HCT116 (cell line): ENCODE data around the gene SBF2. TPM values are rescaled to one million over a fixed set of nuclear protein-coding genes. Genes with fewer than 3 reads are reported as not detected.

Source experiments
- ATAC-seq: fragments of 200-7000 bp; cut with Tn5 transposase; 2 replicates; pipeline ENCODE4 v1.9.1; 2020; ENCODE audit warnings: mild to moderate bottlenecking, moderate library complexity
- BruUV-seq: library from RNA; stranded (reverse); fragments of 400-500 nt; replicated peaks from 2 replicates; lab custom pipeline; 2021; lab: Mats Ljungman, UMichigan
- CTCF ChIA-PET: fragments of 300-600 bp; sonication (Branson Sonifier 250); formaldehyde crosslinking; loops from one replicate; lab custom pipeline; 2021; ENCODE audit warnings: antibody characterized with exemption; lab: Charles Lee
- POLR2A ChIA-PET: fragments of 300-600, 350-600 bp; sonication (Branson Sonifier 250); formaldehyde crosslinking; loops from one replicate; lab custom pipeline; 2021; ENCODE audit warnings: antibody characterized with exemption; lab: Charles Lee
- RAD21 ChIA-PET, 2 experiments: fragments of 300-600 bp; sonication (Branson Sonifier 250); formaldehyde crosslinking; loops; one replicate each; lab custom pipeline; 2023; ENCODE audit warnings: low total read pairs in 2 of 2; ENCODE audit not compliant: uncharacterized antibody in 2 of 2, unreplicated experiment in 2 of 2, low non-redundant PET in 1 of 2; lab: Charles Lee
- DNase-seq: peaks from one replicate; pipeline ENCODE4 v3.0.0-alpha.2; 2010; ENCODE audit warnings: low read depth, low spot score
- H2AFZ ChIP-seq: fragments of 200-600 bp; shearing (Covaris generic), sonication (generic); 2 replicates; pipeline ENCODE4 v1.6.1; 2017; ENCODE audit warnings: low read depth, mixed run types, mixed read lengths, antibody characterized with exemption, low read length; ENCODE audit not compliant: poor library complexity, severe bottlenecking
- H3K27ac ChIP-seq: 2 replicates; pipeline ENCODE4 v1.5.1; 2012; ENCODE audit warnings: low read depth, low read length
- H3K27me3 ChIP-seq: fragments of 200-600 bp; sonication (generic); 2 replicates; pipeline ENCODE4 v1.6.1; 2016; ENCODE audit warnings: mixed run types, low read length, mixed read lengths; ENCODE audit not compliant: insufficient read depth
- H3K36me3 ChIP-seq, 2 experiments: fragments of 200-500 bp in 1 of 2; fragments of 200-600 bp in 1 of 2; sonication (Bioruptor generic) in 1 of 2; sonication (generic) in 1 of 2; 2 replicates each; pipeline versions ENCODE4 v1.5.1 to v1.6.1; 2014 to 2016; ENCODE audit warnings: low read length in 2 of 2, inconsistent platforms in 1 of 2, mixed read lengths in 1 of 2, mixed run types in 1 of 2; ENCODE audit not compliant: insufficient read depth in 2 of 2, control insufficient read depth in 1 of 2
- H3K4me1 ChIP-seq, 2 experiments: fragments of 200-600 bp in 1 of 2; sonication (generic) in 1 of 2; 2 replicates each; pipeline versions ENCODE4 v1.5.1 to v1.6.1; 2012 to 2017; ENCODE audit warnings: low read length in 2 of 2, inconsistent platforms in 1 of 2, mild to moderate bottlenecking in 1 of 2, mixed read lengths in 1 of 2, mixed run types in 1 of 2, moderate library complexity in 1 of 2; ENCODE audit not compliant: insufficient read depth in 2 of 2, control insufficient read depth in 1 of 2
- H3K4me2 ChIP-seq: fragments of 200-600 bp; sonication (generic); 2 replicates; pipeline ENCODE4 v1.6.1; 2017; ENCODE audit warnings: mixed run types, low read length, mixed read lengths
- H3K4me3 ChIP-seq, 2 experiments: fragments of 200-600 bp in 1 of 2; sonication (generic) in 1 of 2; replicated peaks in 1 of 2; 2 replicates each; pipeline ENCODE4 v1.5.1; 2011 to 2016; ENCODE audit warnings: low read length in 2 of 2, control low read depth in 1 of 2, low read depth in 1 of 2, mild to moderate bottlenecking in 1 of 2, mixed read lengths in 1 of 2, mixed run types in 1 of 2
- H3K79me2 ChIP-seq: fragments of 200-600 bp; sonication (generic); 2 replicates; pipeline ENCODE4 v1.6.1; 2017; ENCODE audit warnings: mild to moderate bottlenecking, mixed run types, low read length, moderate library complexity, mixed read lengths; ENCODE audit not compliant: insufficient read depth
- H3K9ac ChIP-seq: fragments of 200-600 bp; sonication (generic); 2 replicates; pipeline ENCODE4 v1.6.1; 2016; ENCODE audit warnings: low read length, mixed read lengths
- H3K9me2 ChIP-seq: fragments of 200-600 bp; sonication (generic), shearing (Covaris generic); 2 replicates; pipeline ENCODE4 v1.6.1; 2017; ENCODE audit warnings: mixed run types, mild to moderate bottlenecking, moderate library complexity; ENCODE audit not compliant: insufficient read depth
- H3K9me3 ChIP-seq, 2 experiments: fragments of 200-500 bp in 1 of 2; fragments of 200-600 bp in 1 of 2; sonication (Bioruptor generic) in 1 of 2; sonication (generic) in 1 of 2; 2 replicates each; pipeline ENCODE4 v1.6.1; 2014 to 2017; ENCODE audit warnings: low read length in 2 of 2, mixed read lengths in 2 of 2, inconsistent platforms in 1 of 2, low read depth in 1 of 2, mild to moderate bottlenecking in 1 of 2, mixed run types in 1 of 2, moderate library complexity in 1 of 2; ENCODE audit not compliant: control insufficient read depth in 1 of 2, insufficient read depth in 1 of 2
- H4K20me1 ChIP-seq: fragments of 200-600 bp; sonication (generic), shearing (Covaris generic); 2 replicates; pipeline ENCODE4 v1.6.1; 2017; ENCODE audit warnings: mixed run types, mild to moderate bottlenecking, moderate library complexity; ENCODE audit not compliant: insufficient read depth
- EGR1 ChIP-seq: IDR thresholded peaks from 2 replicates; pipeline ENCODE4 v1.6.1; 2012; ENCODE audit warnings: low read depth
- FOSL1 ChIP-seq: IDR thresholded peaks from 2 replicates; pipeline ENCODE4 v1.6.1; 2012; ENCODE audit warnings: low read depth
- JUND ChIP-seq: IDR thresholded peaks from 2 replicates; pipeline ENCODE4 v1.6.1; 2012
- MAX ChIP-seq: IDR thresholded peaks from 2 replicates; pipeline ENCODE4 v1.6.1; 2012
- RAD21 ChIP-seq: IDR thresholded peaks from 2 replicates; pipeline ENCODE4 v1.6.1; 2012; ENCODE audit warnings: low read depth, mild to moderate bottlenecking
- SP1 ChIP-seq: IDR thresholded peaks from 2 replicates; pipeline ENCODE4 v1.6.1; 2012; ENCODE audit warnings: low read depth
- TCF7L2 ChIP-seq: IDR thresholded peaks from 2 replicates; pipeline ENCODE4 v1.7.0; 2011; ENCODE audit warnings: borderline replicate concordance, inconsistent platforms; ENCODE audit not compliant: insufficient read depth, insufficient read length; ENCODE audit errors: extremely low read depth
- ZNF274 ChIP-seq: fragments of 200-500 bp; sonication (Bioruptor generic); IDR thresholded peaks from 2 replicates; pipeline ENCODE4 v1.6.1; 2014; ENCODE audit warnings: mild to moderate bottlenecking, low read depth, low read length, inconsistent platforms
- intact Hi-C: fragments of 100-400 bp; cut with micrococcal nuclease; formaldehyde crosslinking; loops from 2 replicates; pipeline ENCODE4 v1.10.0; 2022
- total RNA-seq: library from RNA; stranded (reverse); gene quantifications from one replicate; pipeline ENCODE4 v1.2.1, GENCODE V29; 2021; ENCODE audit not compliant: unreplicated experiment

The SBF2 gene
- total RNA-seq, 1 experiment from 2014 or later = 35.0 TPM

GRCh38 chr11:9765320-9766101 is 528.5 kb downstream of the SBF2 start:
- BruUV-seq = no TSS peak
- H3K4me2 ChIP-seq = peak overlapping the region; percentile 23
- H3K4me3 ChIP-seq = no peak overlapping the region
- CTCF ChIA-PET = interaction anchor here (1.6 kb wide), 1 partner anchor 207 kb away, joined by 4 read pairs; no protein-coding TSS in a partner anchor
- TF ChIP-seq ZNF274 (no peak), FOSL1 (no peak), JUND (no peak)
- DNase-seq = no peak
- intact Hi-C loops = no loop called here
- peaks cover 12 to 14% of the 10 kb centered on the region in 2 experiments for H3K4me1 ChIP-seq
- no peaks in the 10 kb centered on the region for H3K36me3 ChIP-seq
- POLR2A ChIA-PET = no interaction called here
- no peaks in the 10 kb centered on the region for H3K9me2 ChIP-seq
- no peak overlapping the region for H3K9ac ChIP-seq
- no peak overlapping the region for H3K27ac ChIP-seq
- H3K79me2 ChIP-seq = 0 out of 2 replicates have a peak, but pooled peaks cover 5% of the 10 kb centered on the region
- H4K20me1 ChIP-seq = no peaks in the 10 kb centered on the region
- no peak overlapping the region for H2AFZ ChIP-seq
- no peaks in the 10 kb centered on the region for H3K27me3 ChIP-seq
- RAD21 ChIA-PET = interaction anchor here in 1 of 2 experiments (1.0 kb wide), 1 partner anchor 539 kb away, joined by 3 read pairs; the partner anchor contains the start of gene ADM
- H3K9me3 ChIP-seq = no peaks in the 10 kb centered on the region
- no peak for ATAC-seq

- no peak for ATAC-seq
- Histone ChIP-seq H2AFZ (no peak overlapping the region), H3K4me3 (no peak overlapping the region), H3K79me2 (peaks cover 10% of the 10 kb centered on the region; the same call in 1 of the 2 replicates), H3K27ac (no peak overlapping the region), H3K4me1 (peaks cover 23 to 34% of the 10 kb centered on the region in 2 experiments), H3K9ac (no peak overlapping the region), H3K9me3 (no peaks in the 10 kb centered on the region), H4K20me1 (no peaks in the 10 kb centered on the region), H3K36me3 (no peaks in the 10 kb centered on the region), H3K27me3 (no peaks in the 10 kb centered on the region), H3K4me2 (no peak overlapping the region)
- POLR2A ChIA-PET = no interaction called here
- BruUV-seq = no TSS peak
- CTCF ChIA-PET = no interaction called here
- TF ChIP-seq TCF7L2 (no peak), ZNF274 (no peak), MAX (no peak), SP1 (no peak), RAD21 (no peak), EGR1 (no peak)
- TF ChIP-seq, all 23 proteins: peak for 0
- H3K9me2 ChIP-seq = no peaks in the 10 kb centered on the region
- intact Hi-C loops = no loop called here
- RAD21 ChIA-PET = no interaction called here
- no peak for DNase-seq
Measured at GRCh38 chr11:9763301-9763700, 530.7 kb downstream of the SBF2 start.
